ENCODE results near the gene WDR33.
"Not testable (repeated sequence)": the region's sequence is repeated elsewhere in the genome, so short reads cannot be mapped to it uniquely, and the experiment has no call there.

Gene WDR33

DNA sequence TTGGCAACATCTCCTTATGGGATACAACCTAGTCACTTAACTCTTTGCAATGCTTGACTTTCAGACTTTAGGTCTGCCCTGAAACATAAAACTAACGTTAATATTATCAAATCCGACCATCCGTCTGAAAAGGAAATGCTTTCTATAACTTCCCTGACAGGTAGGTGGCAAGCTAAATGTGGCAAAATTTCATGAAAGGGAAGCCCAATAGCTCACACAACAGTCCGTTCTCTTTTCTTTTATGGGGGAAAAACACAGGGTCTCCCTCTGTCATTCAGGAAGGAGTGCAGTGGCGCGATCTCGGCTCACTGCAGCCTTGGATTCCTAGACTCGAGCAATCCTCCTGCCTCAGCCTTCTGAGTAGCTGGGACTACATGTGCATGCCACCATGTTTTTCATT is 56.8 kb downstream of the WDR33 start:
- no peak for TF ChIP-seq ZNF384 (IDR thresholded peaks at IDR 0.05)
- TF ChIP-seq HDGF (IDR thresholded peaks at IDR 0.05; ENCODE audit: borderline replicate concordance): no peak
- TF ChIP-seq FOXM1 (IDR thresholded peaks at IDR 0.05; ENCODE audit: borderline replicate concordance): no peak
- TF ChIP-seq SUZ12 (IDR thresholded peaks at IDR 0.05): no peak
- no peak for TF ChIP-seq ARNT (IDR thresholded peaks at IDR 0.05)
- TF ChIP-seq FOXK2 (IDR thresholded peaks at IDR 0.05): no peak
- CTCF ChIA-PET: no interaction called here
- DNase-seq (ENCODE audit: extremely low spot score): no peak
- POLR2A ChIA-PET: no interaction called here

- ChIA-PET CTCF (no interaction called here), POLR2A (no interaction called here)
- DNase-seq (ENCODE audit: extremely low spot score): no peak
- TF ChIP-seq LEF1 (IDR thresholded peaks at IDR 0.05; ENCODE audit: borderline replicate concordance) (no peak), L3MBTL2 (conservative IDR thresholded peaks at IDR 0.05) (no peak), SP1 (IDR thresholded peaks at IDR 0.05) (no peak), FOXM1 (IDR thresholded peaks at IDR 0.05; ENCODE audit: borderline replicate concordance) (no peak), FOXK2 (IDR thresholded peaks at IDR 0.05) (no peak), SUZ12 (IDR thresholded peaks at IDR 0.05) (no peak), CTBP1 (IDR thresholded peaks at IDR 0.05; ENCODE audit: borderline replicate concordance) (no peak), FOXA1 (IDR thresholded peaks at IDR 0.05) (no peak), BHLHE40 (IDR thresholded peaks at IDR 0.05; ENCODE audit: borderline replicate concordance) (no peak), ZNF384 (IDR thresholded peaks at IDR 0.05) (no peak), ELF4 (IDR thresholded peaks at IDR 0.05) (no peak), HDGF (IDR thresholded peaks at IDR 0.05; ENCODE audit: borderline replicate concordance) (no peak), ARNT (IDR thresholded peaks at IDR 0.05) (no peak), TARDBP (IDR thresholded peaks at IDR 0.05) (no peak), NFRKB (IDR thresholded peaks at IDR 0.05) (no peak)
- TF ChIP-seq, protein P1, sequence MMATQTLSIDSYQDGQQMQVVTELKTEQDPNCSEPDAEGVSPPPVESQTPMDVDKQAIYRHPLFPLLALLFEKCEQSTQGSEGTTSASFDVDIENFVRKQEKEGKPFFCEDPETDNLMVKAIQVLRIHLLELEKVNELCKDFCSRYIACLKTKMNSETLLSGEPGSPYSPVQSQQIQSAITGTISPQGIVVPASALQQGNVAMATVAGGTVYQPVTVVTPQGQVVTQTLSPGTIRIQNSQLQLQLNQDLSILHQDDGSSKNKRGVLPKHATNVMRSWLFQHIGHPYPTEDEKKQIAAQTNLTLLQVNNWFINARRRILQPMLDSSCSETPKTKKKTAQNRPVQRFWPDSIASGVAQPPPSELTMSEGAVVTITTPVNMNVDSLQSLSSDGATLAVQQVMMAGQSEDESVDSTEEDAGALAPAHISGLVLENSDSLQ (IDR thresholded peaks at IDR 0.05): no peak
These were observed 57.6 kb downstream of the WDR33 start for GRCh38 chr2:127753374-127753773.

- POLR2A ChIA-PET; DNase-seq (ENCODE audit: extremely low spot score); CTCF ChIA-PET: not testable (repeated sequence)
These were observed 61.4 kb downstream of the WDR33 start for GRCh38 chr2:127749537-127749936.

GRCh38 chr2:127747621-127748020 is 63.4 kb downstream of the WDR33 start:
- no peak for DNase-seq (ENCODE audit: extremely low spot score)
- CTCF ChIA-PET: interaction anchor here (0.5 kb wide), 1 partner anchor 105 kb away, joined by 3 read pairs; no protein-coding TSS in a partner anchor
- POLR2A ChIA-PET: no interaction called here
- TF ChIP-seq FOXA1 (IDR thresholded peaks at IDR 0.05) (no peak), LEF1 (IDR thresholded peaks at IDR 0.05; ENCODE audit: borderline replicate concordance) (no peak), SUZ12 (IDR thresholded peaks at IDR 0.05) (no peak), ZNF384 (IDR thresholded peaks at IDR 0.05) (no peak), BHLHE40 (IDR thresholded peaks at IDR 0.05; ENCODE audit: borderline replicate concordance) (no peak), CTBP1 (IDR thresholded peaks at IDR 0.05; ENCODE audit: borderline replicate concordance) (no peak), HDGF (IDR thresholded peaks at IDR 0.05; ENCODE audit: borderline replicate concordance) (no peak), ARNT (IDR thresholded peaks at IDR 0.05) (no peak), L3MBTL2 (conservative IDR thresholded peaks at IDR 0.05) (no peak), NFRKB (IDR thresholded peaks at IDR 0.05) (no peak), TARDBP (IDR thresholded peaks at IDR 0.05) (no peak), ELF4 (IDR thresholded peaks at IDR 0.05) (no peak), FOXK2 (IDR thresholded peaks at IDR 0.05) (no peak), FOXM1 (IDR thresholded peaks at IDR 0.05; ENCODE audit: borderline replicate concordance) (no peak), SP1 (IDR thresholded peaks at IDR 0.05) (no peak)
- TF ChIP-seq, protein P1 (IDR thresholded peaks at IDR 0.05): no peak

- CTCF ChIA-PET: interaction anchor here (0.6 kb wide), 1 partner anchor 503 kb away, joined by 3 read pairs; no protein-coding TSS in a partner anchor
- no peak for DNase-seq (ENCODE audit: extremely low spot score)
- TF ChIP-seq SUZ12 (IDR thresholded peaks at IDR 0.05) (no peak), TARDBP (IDR thresholded peaks at IDR 0.05) (no peak), HDGF (IDR thresholded peaks at IDR 0.05; ENCODE audit: borderline replicate concordance) (no peak), FOXA1 (IDR thresholded peaks at IDR 0.05) (no peak), CTBP1 (IDR thresholded peaks at IDR 0.05; ENCODE audit: borderline replicate concordance) (no peak), FOXM1 (IDR thresholded peaks at IDR 0.05; ENCODE audit: borderline replicate concordance) (no peak), NFRKB (IDR thresholded peaks at IDR 0.05) (no peak), ZNF384 (IDR thresholded peaks at IDR 0.05) (no peak), ELF4 (IDR thresholded peaks at IDR 0.05) (no peak), FOXK2 (IDR thresholded peaks at IDR 0.05) (no peak), ARNT (IDR thresholded peaks at IDR 0.05) (no peak), LEF1 (IDR thresholded peaks at IDR 0.05; ENCODE audit: borderline replicate concordance) (no peak), SP1 (IDR thresholded peaks at IDR 0.05) (no peak), L3MBTL2 (conservative IDR thresholded peaks at IDR 0.05) (no peak), BHLHE40 (IDR thresholded peaks at IDR 0.05; ENCODE audit: borderline replicate concordance) (no peak)
- TF ChIP-seq, protein P1 (IDR thresholded peaks at IDR 0.05): no peak
- POLR2A ChIA-PET: no interaction called here
These were observed 67.4 kb downstream of the WDR33 start for GRCh38 chr2:127743477-127744026.

DNA sequence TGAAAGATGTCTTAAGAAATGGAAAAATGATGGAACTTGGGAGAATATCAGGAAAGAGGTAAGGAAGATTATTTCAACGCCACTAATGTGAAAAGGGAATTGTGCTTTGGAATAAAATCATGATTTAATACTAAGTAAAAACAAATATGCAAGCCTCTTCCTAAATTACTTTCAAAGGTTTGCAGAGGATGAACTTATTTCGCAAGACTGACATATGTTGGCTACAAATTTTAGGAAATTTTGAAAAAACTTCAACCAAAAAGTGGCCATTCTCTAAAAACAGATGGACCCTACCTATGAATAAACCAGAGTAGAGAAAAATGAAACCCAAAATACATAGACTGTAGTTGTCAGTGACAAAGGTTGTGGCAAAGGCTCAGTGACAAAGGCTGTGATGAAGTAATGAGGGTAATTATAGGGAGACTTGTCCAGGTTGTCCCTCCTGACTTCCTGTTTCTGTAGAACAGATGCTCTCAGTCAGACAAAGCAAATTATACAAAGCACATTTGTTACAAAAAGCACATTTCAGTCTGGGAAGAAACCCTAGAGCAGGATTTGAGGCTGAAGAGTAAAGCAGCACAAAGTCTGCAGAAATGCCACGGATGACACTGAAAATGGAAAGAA is 70.2 kb downstream of the WDR33 start:
- CTCF ChIA-PET: no interaction called here
- POLR2A ChIA-PET: no interaction called here
- TF ChIP-seq L3MBTL2 (conservative IDR thresholded peaks at IDR 0.05) (no peak), FOXM1 (IDR thresholded peaks at IDR 0.05; ENCODE audit: borderline replicate concordance) (no peak), CTBP1 (IDR thresholded peaks at IDR 0.05; ENCODE audit: borderline replicate concordance) (no peak), SP1 (IDR thresholded peaks at IDR 0.05) (no peak), ZNF384 (IDR thresholded peaks at IDR 0.05) (no peak), TARDBP (IDR thresholded peaks at IDR 0.05) (no peak), SUZ12 (IDR thresholded peaks at IDR 0.05) (no peak), LEF1 (IDR thresholded peaks at IDR 0.05; ENCODE audit: borderline replicate concordance) (no peak)
- DNase-seq (ENCODE audit: extremely low spot score): no peak
